WTC11 (cell line): Measurements from ENCODE around the gene CBY1. TPM values are rescaled to one million over a fixed set of nuclear protein-coding genes. Genes with fewer than 3 reads are reported as not detected.

Experiments used
- ATAC-seq: fragments of 200-7000 bp; cut with Tn5 transposase; 2 replicates; pipeline ENCODE4 v1.10.0; 2021; ENCODE audit warnings: mild to moderate bottlenecking, moderate library complexity
- CTCF ChIA-PET: fragments of 300-600 bp; sonication (Branson Sonifier 250); formaldehyde crosslinking; loops from one replicate; lab custom pipeline; 2021; ENCODE audit warnings: antibody characterized with exemption; lab: Charles Lee
- POLR2A ChIA-PET: fragments of 350-600 bp; sonication (Branson Sonifier 250); formaldehyde crosslinking; loops from one replicate; lab custom pipeline; 2021; ENCODE audit warnings: antibody characterized with exemption; lab: Charles Lee
- DNase-seq: peaks from one replicate; pipeline ENCODE4 v3.0.0; 2021; ENCODE audit warnings: low spot score
- H3K27ac Mint-ChIP-seq: 2 replicates; pipeline ENCODE4 v1.8.0; 2021; ENCODE audit warnings: mixed read lengths
- H3K27me3 Mint-ChIP-seq: 2 replicates; pipeline ENCODE4 v1.8.0; 2021; ENCODE audit warnings: low read depth, mild to moderate bottlenecking, moderate library complexity, mixed read lengths
- H3K36me3 Mint-ChIP-seq: 2 replicates; pipeline ENCODE4 v1.8.0; 2021; ENCODE audit warnings: mixed read lengths
- H3K4me1 Mint-ChIP-seq: 2 replicates; pipeline ENCODE4 v1.8.0; 2022; ENCODE audit warnings: mixed read lengths
- H3K4me3 Mint-ChIP-seq: 2 replicates; pipeline ENCODE4 v1.8.0; 2021; ENCODE audit warnings: mild to moderate bottlenecking, moderate library complexity, mixed read lengths
- H3K9me3 Mint-ChIP-seq: 2 replicates; pipeline ENCODE4 v1.8.0; 2021; ENCODE audit warnings: mixed read lengths
- AR ChIP-seq: fragments of 250-450 bp; sonication (Bioruptor Pico); IDR thresholded peaks from 2 replicates; pipeline ENCODE4 v1.9.0; 2021; ENCODE audit warnings: mild to moderate bottlenecking
- ARID4B ChIP-seq: sonication (generic); formaldehyde crosslinking; IDR thresholded peaks from 2 replicates; pipeline ENCODE4 v1.8.0; 2023; ENCODE audit warnings: missing genetic modification reagents, mild to moderate bottlenecking, borderline replicate concordance
- CTCF ChIP-seq: fragments of 200-600 bp; IDR thresholded peaks from 2 replicates; pipeline ENCODE4 v1.8.0; 2022; ENCODE audit warnings: antibody characterized with exemption
- ELF4 ChIP-seq: sonication (generic); formaldehyde crosslinking; IDR thresholded peaks from 2 replicates; pipeline ENCODE4 v1.8.1; 2022; ENCODE audit warnings: low read depth, mild to moderate bottlenecking, moderate library complexity, missing genetic modification reagents
- ESRRA ChIP-seq: sonication (generic); formaldehyde crosslinking; IDR thresholded peaks from 2 replicates; pipeline ENCODE4 v1.8.1; 2022; ENCODE audit warnings: mild to moderate bottlenecking, missing genetic modification reagents, borderline replicate concordance
- HMGA2 ChIP-seq: fragments of 250-450 bp; sonication (Bioruptor Pico); IDR thresholded peaks from 2 replicates; pipeline ENCODE4 v1.4.0; 2021; ENCODE audit warnings: mild to moderate bottlenecking, moderate library complexity
- MYBL2 ChIP-seq: sonication (generic); formaldehyde crosslinking; IDR thresholded peaks from 2 replicates; pipeline ENCODE4 v1.8.1; 2023; ENCODE audit warnings: mild to moderate bottlenecking, moderate library complexity, missing genetic modification reagents
- TCF7 ChIP-seq: sonication (generic); formaldehyde crosslinking; IDR thresholded peaks from 2 replicates; pipeline ENCODE4 v1.8.0; 2022; ENCODE audit warnings: mild to moderate bottlenecking, low read depth, missing genetic modification reagents, moderate library complexity
- TEAD1 ChIP-seq: sonication (generic); formaldehyde crosslinking; IDR thresholded peaks from 2 replicates; pipeline ENCODE4 v1.8.0; 2022; ENCODE audit warnings: mild to moderate bottlenecking, missing genetic modification reagents
- ZBTB21 ChIP-seq: sonication (generic); formaldehyde crosslinking; IDR thresholded peaks from 2 replicates; pipeline ENCODE4 v1.8.1; 2023; ENCODE audit warnings: mild to moderate bottlenecking, missing genetic modification reagents, borderline replicate concordance
- ZNF263 ChIP-seq: sonication (generic); formaldehyde crosslinking; IDR thresholded peaks from 2 replicates; pipeline ENCODE4 v1.8.1; 2022; ENCODE audit warnings: low read depth, mild to moderate bottlenecking, moderate library complexity, missing genetic modification reagents
- ZNF532 ChIP-seq: fragments of 250-450 bp; sonication (Bioruptor Pico); IDR thresholded peaks from 2 replicates; pipeline ENCODE4 v1.9.0; 2021; ENCODE audit warnings: mild to moderate bottlenecking, borderline replicate concordance
- ZSCAN18 ChIP-seq: fragments of 250-450 bp; sonication (Bioruptor Pico); IDR thresholded peaks from 2 replicates; pipeline ENCODE4 v2.1.2; 2022; ENCODE audit warnings: mild to moderate bottlenecking, moderate library complexity
- total RNA-seq: library from RNA; stranded (reverse); gene quantifications from 3 replicates; pipeline ENCODE4 v1.2.3, GENCODE V29; 2021

CBY1 gene
- total RNA-seq, 1 experiment from 2014 or later: 26.5 TPM

GRCh38 chr22:38655519-38656255, 751 bp upstream of the CBY1 start (continued):
- no peak for TF ChIP-seq ZSCAN18
- TF ChIP-seq ARID4B (CRISPR knock-in tag): peak; percentile 70; the same call in 1 of the 2 replicates
- TF ChIP-seq TEAD1 (CRISPR knock-in tag): no peak
- TF ChIP-seq TCF7 (CRISPR knock-in tag): no peak
- 0 out of 2 replicates have a peak, but pooled peaks have one; percentile 57 for TF ChIP-seq ZBTB21

GRCh38 chr22:38657045-38657909, 839 bp downstream of the CBY1 start:
- CTCF ChIA-PET: interaction anchor here (1.4 kb wide), 1 partner anchor 24 kb away, joined by 7 read pairs; the partner anchor contains the start of gene TOMM22

GRCh38 chr22:38674888-38675287, 18.4 kb downstream of the CBY1 start:
- H3K27ac Mint-ChIP-seq: no peak overlapping the region
- CTCF ChIA-PET: no interaction called here
- no peak for TF ChIP-seq ZNF532 (CRISPR knock-in tag)
- TF ChIP-seq ELF4 (CRISPR knock-in tag): no peak
- no peak for TF ChIP-seq HMGA2 (CRISPR knock-in tag)
- TF ChIP-seq MYBL2 (CRISPR knock-in tag): no peak
- no peak for TF ChIP-seq AR (CRISPR knock-in tag)

More at GRCh38 chr22:38657045-38657909, 839 bp downstream of the CBY1 start:
- ATAC-seq (peak; percentile 15), DNase-seq (peak; percentile 32)
- peak overlapping the region; percentile 57; the same call in 1 of the 2 replicates for H3K27ac Mint-ChIP-seq
- no peak for TF ChIP-seq CTCF
- TF ChIP-seq ESRRA (CRISPR knock-in tag): peak; percentile 36; the same call in 1 of the 2 replicates
- 0 out of 2 replicates have a peak, but pooled peaks have one; percentile 27 for TF ChIP-seq ZNF263 (CRISPR knock-in tag)
- no peaks in the 10 kb centered on the region for H3K27me3 Mint-ChIP-seq
- POLR2A ChIA-PET: no interaction called here
- H3K9me3 Mint-ChIP-seq: peaks cover 5% of the 10 kb centered on the region
- peak overlapping the region; percentile 89 for H3K4me3 Mint-ChIP-seq
- H3K4me1 Mint-ChIP-seq: peaks cover 10% of the 10 kb centered on the region
- peaks cover 10% of the 10 kb centered on the region for H3K36me3 Mint-ChIP-seq

More at GRCh38 chr22:38674888-38675287, 18.4 kb downstream of the CBY1 start:
- H3K4me3 Mint-ChIP-seq: no peak overlapping the region
- no peaks in the 10 kb centered on the region for H3K27me3 Mint-ChIP-seq
- H3K4me1 Mint-ChIP-seq: no peaks in the 10 kb centered on the region
- ATAC-seq: no peak
- H3K9me3 Mint-ChIP-seq: no peaks in the 10 kb centered on the region
- peaks cover 21% of the 10 kb centered on the region for H3K36me3 Mint-ChIP-seq
- DNase-seq: no peak
- POLR2A ChIA-PET: no interaction called here
